Activated T-cell treated with anti-CD3 and anti-CD28 coated beads for 24 hours (primary cell): ENCODE data around the gene MIAT.

ENCODE experiments used
- DNase-seq: peaks from one replicate; pipeline ENCODE4 v3.0.0-alpha.2; 2020; ENCODE audit warnings: low read depth

Gene MIAT

DNA sequence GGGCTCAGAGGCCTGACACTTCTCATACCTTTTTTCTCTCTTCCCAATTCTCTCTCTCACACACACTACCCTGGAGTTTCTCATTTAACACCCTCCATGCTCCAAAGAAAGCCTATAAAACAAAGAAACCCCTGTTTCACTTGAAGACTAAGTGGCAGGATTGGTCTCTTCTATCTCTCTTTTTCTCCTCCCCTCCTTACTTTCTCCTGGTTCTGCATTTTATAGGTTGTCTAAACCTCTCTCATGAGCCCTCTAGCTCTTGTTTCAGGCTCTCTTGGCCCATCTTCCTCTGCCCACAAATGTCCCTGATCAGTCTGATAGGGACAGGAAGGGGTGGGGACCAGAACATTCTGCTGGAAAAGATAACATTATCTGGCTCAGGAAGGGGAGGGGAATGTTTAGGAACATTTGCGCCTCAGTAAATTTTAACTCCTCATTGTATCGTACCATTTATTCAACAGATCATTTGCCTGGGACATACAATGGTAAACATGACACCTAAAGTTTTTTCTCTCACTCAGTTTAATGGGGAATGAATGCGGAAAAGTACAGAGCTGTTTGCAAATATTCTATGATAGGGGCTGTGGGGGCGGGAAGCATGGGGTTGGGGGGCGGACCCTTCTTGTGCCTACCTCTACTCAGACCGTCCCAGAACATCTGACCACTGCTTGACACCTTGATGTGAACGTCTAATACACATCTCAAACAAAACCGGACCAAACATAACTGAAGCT, 24.8 kb upstream of the MIAT start:
- DNase-seq, result no peak

DNA sequence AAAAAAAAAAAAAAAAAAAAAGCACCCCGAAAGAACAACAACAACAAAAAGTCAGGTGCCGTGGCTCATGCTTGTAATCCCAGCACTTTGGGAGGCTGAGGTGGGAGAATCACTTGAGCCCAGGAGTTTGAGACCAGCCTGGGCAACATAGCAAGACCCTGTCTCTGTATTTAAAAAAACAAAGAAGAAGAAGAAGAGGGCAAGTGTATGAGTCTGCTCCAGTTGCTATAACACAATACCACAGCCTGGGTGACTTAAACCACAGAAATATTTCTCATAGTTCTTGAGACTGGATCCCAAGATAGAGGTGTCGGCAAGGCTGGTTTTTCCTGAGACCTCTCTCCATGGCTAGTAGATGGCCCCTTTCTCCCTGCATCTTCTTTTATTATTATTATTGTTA, 23.2 kb upstream of the MIAT start:
- DNase-seq, result no peak

DNA sequence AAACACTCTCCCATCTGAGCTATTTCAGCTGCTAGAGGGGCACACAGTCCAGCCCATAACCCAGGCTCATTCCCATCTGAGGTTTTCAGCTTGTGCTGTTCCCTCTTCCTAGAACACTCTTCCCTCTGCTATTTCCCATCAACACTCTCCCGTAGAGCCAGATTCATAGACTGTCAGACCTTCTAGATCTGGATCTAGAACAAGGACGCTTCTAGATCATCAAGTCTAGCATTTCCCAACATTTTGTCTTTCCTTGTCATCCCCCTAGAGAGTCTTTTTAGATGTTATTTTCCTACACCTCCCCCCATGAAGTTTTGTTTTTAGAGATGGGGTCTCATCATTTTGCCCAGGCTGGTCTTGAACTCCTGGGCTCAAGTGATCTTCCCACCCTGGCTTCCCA, 22.3 kb upstream of the MIAT start:
- no peak for DNase-seq

DNA sequence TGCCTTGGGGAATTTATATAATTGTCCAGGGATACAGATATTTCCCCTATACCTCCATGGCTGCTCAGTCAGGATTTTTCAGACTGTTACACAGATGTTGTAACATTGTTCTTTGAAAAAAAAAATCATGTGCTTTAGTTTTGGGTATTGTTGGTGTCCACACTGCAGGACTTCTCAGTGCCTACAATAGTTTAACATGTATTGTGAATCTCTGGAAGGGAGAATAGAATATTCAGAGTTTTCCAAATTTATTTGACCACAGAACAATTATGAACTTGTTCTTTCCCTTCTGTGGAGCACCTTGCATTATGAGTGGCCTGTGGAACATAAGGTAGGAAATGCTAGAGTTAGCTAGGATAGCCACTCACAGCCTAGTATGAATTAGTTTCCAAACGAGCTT, 21.1 kb upstream of the MIAT start:
- no peak for DNase-seq

DNA sequence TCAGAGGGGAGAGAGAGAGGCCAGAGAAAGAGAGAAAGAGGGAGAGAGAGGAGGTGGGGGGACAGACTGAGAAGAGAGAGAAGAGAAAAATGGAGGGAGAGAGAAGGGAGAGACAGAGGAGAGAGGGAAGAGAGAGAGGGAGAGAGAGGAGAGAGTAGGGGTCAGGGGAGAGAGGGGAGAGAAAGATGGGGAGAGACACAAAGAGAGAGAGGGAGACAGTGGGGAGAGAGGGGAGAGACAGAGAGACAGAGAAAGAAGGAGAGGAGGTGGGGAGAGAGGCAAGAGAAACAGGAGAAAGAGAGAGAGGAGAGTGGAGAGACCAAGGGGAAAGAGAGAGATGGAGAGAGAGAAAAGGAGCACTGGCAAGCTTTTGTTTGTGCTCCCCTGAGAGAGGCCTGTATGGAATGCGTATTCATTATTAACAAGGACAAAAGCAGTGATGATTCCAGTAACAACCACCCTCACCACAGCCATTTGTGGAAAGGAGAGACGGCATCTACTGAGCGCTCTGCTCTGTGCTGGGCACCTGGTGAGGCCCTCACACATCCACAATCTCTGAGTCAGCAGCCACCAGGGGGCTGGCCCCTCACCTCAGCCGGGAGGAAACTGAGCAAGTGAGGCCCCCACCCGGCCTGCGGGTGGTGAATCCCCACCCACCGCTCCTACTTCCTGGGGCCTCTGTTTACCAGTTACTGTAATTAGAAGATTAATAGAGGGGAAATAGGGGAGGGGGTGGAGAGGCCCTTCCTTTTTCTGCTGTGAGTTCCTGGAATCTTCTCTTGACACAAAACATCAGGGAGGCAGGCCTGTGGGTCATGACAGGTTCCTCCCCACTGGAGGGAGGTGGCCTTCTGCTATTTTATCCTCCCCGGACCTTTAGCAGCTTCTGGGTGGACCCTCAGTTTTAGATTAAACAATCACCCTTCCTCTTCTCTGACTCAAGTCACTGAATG, 14.6 kb upstream of the MIAT start:
- DNase-seq, result peak; percentile 78

DNA sequence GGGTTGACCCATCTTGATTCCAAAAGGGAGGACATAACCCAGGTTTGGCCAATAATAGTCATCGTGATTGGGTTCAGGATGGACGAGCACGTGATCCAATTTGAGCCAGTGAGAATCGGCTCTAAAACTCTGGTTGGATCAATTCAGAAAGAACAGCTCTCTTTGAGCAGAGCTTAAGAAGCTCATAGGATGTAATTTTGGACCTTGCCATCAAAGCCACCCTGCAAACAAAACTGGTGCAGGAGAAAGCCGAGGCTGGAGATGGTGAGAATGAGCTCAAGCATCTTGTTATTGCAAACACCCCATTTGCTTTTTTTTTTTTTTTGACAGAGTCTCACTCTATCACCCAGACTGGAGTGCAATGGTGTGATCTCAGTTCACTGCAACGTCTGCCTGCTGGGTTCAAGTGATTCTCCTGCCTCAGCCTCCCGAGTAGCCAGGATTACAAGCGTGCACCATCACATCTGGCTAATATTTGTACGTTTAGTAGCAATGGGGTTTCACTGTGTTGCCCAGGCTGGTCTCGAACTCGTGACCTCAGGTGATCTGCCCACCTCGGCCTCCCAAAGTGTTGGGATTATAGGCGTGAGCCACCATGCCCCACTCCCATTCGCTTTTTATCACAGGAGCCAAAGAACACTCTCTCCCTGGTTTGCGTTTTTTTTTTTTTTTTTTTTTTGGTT, 13.8 kb upstream of the MIAT start:
- no peak for DNase-seq

DNA sequence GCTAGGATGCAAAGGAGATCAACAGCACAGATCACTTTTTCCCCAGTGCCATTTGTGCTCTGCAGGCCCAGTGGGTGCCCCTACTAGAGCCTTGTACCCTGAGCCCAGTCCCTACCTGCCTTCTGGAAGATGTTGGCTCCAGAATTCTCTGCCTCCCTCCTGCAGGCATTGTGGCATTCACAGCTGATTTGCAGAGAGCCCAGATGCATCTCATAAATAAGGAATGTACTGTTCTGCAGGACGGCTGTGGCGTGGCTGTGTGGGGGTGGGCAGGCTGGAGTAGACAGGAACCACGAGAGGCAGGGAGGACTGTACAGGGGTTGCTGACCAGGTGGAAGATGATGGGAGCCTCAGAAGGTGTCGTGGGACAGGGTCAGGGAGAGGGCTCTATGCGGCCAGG, 11.2 kb upstream of the MIAT start:
- DNase-seq, result no peak

DNA sequence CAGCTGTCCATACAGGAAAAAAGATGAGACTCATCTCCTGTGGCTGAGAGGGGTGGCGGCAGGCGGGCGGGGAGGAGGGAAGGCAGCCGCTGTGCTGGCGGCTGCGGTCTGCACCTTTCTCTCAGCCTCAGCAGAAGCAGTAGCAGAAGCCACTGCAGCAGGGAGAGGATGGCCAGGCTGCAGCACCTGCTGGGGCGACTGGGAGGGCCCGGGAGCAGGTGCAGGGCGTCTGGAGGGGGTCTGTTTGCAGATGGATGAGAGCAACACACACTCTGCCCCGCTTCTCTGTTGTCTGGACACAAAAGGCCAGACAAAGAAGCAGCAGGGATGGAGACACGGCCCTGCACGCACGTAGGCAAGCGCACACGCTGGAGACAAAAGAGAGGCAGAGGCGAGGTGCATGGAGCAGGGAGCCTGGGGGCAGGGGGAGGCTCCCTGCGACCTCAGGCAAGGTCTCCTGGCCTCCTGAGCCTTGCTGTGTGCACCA, 9.3 kb upstream of the MIAT start:
- no peak for DNase-seq

DNA sequence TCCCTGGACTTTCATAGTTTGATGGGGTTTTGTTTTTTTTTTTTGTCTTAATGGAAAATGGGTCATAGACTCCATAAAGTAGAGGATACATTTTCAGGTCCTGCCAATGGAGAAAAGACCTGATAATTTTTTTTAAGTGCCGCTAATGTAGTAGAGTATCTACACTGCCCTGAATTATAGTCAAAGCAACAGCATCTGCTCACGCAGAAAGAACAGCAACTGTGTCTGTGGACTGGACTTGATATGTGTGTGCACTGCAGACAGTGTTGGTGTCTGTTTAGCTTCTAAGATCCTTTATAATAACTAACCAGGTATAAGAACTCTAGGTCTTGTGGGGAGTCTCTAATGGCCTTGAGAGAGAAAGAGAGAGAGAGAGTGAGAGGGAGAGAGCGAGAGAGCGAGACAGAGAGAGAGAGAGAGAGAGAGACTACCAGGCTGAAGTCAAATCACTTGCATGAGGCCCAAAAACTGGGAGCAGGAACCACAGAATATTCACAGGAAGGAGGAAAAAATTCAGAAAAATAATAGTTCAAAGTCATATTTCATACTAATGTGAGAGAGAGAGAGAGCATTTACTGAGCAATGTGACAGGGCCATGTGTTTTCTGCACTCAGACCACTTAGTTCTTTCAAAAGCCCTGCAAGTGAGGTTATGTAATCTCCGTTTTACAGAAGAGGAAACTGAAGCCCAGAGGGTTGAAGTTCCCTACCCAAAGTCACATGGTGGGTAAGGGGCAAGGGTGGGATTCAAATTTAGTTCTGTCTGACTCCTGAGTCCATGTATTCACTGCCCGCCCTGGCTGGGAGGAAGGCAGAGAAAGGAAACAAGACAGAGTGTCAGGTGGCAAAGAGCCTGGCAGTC, 8.6 kb upstream of the MIAT start:
- no peak for DNase-seq

DNA sequence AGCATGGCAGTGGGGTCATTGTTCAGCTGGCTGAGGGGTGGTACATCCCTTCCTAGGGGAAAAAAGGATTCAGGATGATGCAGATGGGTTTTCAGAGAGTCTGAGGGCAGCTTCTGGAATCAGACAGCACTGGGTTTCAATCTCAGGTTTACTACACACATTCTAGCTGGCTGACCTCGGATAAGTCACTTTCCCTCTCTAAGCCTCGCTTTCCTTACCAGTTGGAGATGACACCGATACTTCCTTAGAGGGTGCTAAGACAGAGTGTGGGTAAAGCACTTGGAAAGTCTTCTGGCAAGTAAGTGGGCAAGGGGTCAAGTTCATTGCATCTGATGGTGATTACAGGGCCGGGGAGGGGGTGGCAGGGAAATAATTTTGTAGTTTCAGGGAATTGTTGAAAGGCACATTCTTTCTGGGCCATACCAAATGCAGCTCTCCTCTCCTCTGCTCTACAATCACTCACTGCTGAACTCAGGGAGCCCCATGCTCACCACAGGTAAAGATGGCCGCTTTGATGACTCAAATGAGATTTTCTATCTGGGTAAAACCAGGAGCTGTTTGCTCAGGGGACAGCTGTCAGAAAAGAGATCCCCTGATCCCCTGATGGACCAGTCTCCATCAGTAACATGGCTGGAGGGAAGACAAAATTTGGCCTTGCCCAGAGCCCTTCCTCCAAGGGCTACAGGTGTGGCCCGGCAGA, 6.5 kb upstream of the MIAT start:
- DNase-seq, result no peak

DNA sequence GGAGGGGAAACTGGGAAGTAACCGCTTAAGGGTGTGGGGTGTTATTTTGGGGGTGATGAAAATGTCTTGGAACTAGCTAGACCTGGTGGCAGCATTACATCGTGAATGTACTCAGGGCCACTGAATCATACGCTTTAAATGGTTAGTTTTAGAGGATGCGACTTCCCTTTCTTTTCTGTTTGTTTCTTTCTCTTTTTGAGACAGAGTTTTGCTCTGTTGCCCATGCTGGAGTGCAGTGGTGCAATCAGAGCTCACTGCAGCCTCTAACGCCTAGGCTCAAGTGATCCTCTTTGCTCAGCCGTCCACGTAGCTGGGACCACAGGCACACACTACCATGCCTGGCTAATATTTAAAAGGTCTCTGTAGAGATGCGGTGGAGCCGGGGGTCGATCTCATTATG, 5.6 kb upstream of the MIAT start:
- DNase-seq, result no peak

DNA sequence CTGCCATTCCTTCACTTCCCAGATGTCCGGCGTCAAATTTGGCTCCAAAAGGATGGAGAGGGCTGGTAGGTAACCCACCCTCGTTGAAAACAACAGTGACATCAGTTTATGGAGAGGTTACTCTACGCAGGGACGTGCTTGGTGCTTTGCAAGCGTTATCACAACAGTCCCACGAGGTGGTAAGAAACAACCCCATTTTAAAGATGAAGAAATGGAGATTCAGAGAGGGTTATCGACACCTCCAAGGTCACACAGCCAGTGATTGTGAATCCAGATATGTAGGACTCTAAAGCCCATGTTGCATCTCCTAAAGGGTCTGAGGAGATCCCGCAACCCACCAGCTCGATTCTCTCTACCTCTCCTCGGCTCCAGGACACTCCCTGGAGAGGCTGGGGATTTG, 773 bp downstream of the MIAT start:
- no peak for DNase-seq

DNA sequence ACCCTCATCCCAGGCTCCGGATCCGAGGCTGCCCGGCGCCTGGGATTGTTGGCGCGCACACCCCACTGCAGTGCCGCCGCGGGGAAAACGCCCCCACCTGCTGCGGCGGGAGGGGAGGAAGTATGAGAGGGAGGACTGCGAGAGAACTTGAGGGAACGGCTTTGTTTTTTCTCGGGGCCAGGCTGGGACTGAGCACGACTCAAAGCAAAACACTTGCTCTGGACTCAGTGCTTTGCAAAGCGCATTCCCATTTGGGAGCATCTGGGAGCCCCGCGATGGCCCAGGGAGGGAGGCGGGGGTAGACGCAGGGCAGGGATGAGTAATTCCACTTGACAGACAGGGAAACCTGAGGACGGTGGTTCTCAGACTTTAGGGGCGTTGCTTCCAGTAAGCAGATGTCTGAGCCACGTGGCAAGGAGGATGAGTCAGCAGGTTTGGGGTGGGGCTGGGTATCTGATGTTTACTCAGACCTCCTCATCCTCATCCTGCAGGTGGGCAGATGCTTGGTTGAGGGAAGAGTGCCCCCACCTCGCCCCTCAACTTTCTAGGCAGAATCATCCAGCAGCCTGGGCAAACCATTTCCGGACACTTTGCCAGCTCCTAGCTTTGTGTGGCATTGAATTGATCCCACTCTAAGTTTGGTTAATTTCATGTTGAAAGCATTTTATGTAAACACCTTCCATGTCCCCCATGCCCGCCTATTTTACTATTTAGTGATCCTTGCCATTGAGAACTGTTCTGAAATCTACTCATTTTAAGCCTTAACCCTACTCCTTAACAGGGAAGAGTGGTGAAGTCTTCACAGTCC, 1.5 kb downstream of the MIAT start:
- peak; percentile 80 for DNase-seq

DNA sequence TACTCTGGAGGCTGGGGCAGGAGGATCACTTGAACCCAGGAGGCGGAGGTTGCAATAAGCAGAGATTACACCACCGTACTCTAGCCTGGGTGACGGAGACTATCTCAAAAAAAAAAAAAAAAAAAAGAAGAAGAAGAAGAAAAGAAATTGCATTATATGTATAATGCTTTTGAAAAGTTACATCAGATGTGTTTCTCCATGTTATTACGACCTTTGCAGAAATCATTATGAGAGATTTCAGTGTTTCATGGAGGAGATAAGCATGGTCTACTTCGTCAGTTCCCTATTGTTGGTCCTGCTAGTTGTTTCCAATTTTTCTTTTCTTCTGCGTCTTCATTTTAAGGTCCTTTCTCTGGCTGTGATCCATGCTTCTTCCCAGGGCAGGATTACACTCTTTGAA, 3.0 kb downstream of the MIAT start:
- no peak for DNase-seq

DNA sequence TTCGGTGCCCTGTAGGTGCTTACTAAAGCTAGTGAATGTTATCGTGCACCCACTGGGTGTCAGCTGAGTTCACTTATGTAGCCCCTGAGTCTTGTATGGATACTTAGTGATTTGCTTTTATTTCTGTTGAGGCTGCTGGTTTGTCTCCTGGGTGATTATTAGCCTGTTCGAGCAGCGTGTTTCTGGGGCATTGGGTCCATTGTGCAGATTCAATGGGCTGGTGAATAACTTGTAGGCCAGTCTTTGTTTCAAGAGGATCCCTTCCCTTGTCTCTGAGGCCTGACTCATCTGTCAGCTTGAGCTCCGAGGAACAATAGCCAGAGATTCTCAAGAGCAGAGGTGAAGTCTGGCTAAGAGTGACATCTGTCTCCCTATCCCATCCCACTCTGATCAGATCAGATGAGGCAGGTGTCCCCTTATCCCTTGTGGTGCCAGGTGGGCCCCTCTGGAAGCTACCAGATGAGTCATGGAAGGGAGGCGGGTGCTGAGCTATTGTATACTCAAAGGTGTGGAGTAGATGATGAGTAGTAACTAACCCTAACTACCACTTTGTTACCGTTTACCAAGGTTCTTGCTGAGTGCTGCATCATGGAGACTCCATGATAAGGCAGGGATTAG, 3.7 kb downstream of the MIAT start:
- no peak for DNase-seq

DNA sequence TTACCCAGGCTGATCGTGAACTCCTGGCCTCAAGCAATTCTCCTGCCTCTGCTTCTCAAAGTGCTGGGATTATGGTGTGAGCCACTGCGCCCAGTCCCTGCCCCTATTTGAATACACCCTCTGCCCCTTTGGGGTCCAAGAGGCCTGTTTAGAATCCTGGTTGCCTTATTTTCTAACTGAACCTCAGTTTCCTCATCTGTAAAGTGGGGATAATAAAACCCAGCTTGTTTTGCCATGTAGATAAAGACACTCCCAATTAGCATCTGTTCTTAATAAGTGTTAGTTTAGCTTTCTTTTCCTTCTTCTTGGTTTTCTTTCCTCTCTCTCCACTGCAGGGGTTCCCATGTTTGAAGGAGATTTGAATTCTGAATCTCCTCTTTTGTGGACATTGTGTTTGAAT, 4.8 kb downstream of the MIAT start:
- no peak for DNase-seq

DNA sequence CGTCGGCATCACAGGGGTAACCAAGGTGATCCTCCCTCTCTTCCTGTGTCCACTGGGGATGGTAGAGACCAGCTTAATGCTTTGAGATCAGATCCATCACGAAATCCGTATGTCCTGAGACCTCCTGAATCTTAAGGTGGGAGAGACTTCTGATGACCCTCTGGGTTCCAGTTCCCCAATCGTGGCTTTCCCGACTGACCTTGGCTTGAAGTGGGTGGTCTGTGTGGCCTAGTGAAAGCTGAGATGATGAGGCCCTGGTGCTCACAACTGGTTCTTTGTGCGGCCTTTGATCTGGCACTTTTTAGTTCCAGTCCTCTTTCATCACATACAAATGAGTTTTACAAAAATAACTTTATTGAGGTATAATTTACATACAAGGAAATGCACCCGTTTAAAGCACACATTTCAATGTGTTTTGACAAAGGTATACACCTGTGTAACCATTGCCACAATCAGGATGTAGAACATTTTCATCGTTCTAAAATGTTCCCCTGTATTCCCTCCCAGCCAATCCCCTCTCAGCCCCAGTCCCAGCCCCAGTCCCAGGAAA, 6.1 kb downstream of the MIAT start:
- DNase-seq, result no peak

DNA sequence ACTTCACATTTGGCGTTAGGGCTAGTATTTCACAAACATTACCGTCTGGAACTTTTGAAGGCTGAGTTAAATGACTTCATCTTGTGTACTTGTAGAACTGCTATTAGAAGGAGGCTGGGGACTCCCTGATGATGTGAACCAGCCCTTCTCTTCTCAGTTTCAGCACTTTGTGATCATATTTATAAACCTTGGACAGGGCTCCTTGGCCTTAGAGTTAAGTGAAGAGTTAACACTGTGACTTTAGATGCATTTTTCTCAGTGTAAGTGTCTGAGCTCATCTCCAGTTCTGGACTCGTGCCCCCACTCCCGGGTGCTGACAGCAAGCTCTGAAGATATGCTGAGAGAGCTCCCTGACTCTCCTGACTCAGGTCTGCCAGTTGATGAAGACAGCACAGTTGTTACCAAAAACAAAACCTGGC, 8.4 kb downstream of the MIAT start:
- no peak for DNase-seq

DNA sequence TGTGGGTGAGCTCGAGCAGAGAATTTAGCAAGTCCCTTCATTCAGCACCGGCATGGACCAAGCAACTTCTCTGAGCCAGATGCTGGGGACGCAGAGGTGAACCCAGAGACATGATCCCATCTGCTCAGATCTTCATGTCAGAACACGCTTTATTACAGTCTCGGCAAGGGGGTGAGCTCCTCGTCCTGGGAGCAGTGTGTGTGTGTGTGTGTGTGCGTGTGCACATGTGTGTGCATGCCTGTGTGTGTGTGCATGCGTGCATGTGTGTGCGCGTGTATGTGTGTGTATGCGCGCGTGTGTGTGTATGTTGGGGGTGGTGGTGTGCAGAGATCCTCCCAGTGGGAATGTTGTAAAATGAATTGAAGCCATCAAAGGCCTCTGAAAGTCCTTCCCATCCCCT, 9.8 kb downstream of the MIAT start:
- no peak for DNase-seq
